ENCODE measurements around the gene SHPK. TPM values are rescaled to one million over a fixed set of nuclear protein-coding genes. Genes with fewer than 3 reads are reported as not detected.

SHPK gene
- total RNA-seq, 1 donor from 2014 or later = 22.0 TPM

DNA sequence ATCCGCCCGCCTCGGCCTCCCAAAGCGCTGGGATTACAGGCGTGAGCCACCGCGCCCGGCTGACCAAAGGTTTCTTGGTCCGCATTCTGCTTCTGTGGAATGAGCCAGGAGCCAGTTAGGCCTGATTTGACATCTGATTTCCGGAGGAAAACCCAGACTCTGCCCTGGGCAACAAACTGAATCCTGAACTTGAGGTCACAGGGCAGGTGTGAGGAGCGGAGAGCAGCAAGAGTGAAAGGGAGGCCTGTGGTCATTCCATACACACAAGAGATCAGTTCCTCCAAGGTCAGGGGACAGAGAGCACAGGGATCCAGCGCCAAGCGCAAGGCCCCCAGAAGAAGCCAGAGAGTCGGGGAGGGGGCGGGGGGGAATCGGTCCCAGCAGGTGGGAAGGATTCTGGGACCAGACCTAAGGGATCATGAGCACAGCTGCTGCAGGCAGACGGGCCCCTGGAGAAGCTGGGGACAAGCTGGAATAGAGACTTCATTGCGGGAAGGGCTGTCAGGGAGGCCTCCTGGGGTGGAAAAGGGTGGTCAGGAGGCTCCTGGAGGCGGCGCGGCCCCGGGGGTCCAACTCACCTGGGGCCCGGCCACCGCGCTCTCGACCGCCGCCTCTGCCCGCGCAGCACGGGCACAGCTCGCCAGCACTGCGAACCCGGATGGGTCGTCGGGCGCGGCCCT lies 436 bp downstream of the SHPK start:
- TF ChIP-seq CTCF (IDR thresholded peaks at IDR 0.05; ENCODE audit: unreplicated experiment) = peak; percentile 25
- Mint-ChIP-seq H3K9me3 (ENCODE audit: low read depth) (no peaks in the 10 kb centered on the region), H3K36me3 (ENCODE audit: insufficient read depth) (no peaks in the 10 kb centered on the region), H3K27me3 (no peaks in the 10 kb centered on the region), H3K27ac (peak overlapping the region; percentile 89), H3K4me3 (ENCODE audit: low read depth) (peak overlapping the region; percentile 94), H3K4me1 (ENCODE audit: low read depth) (peaks cover 22% of the 10 kb centered on the region)
- DNase-seq (ENCODE audit: low spot score, unreplicated experiment) = no peak

- peaks cover 8% of the 10 kb centered on the region for H3K36me3 Mint-ChIP-seq (ENCODE audit: insufficient read depth)
- H3K9me3 Mint-ChIP-seq (ENCODE audit: low read depth) = no peaks in the 10 kb centered on the region
- H3K27ac Mint-ChIP-seq = no peak overlapping the region
- H3K4me3 Mint-ChIP-seq (ENCODE audit: low read depth) = no peak overlapping the region
- no peak for TF ChIP-seq CTCF (IDR thresholded peaks at IDR 0.05; ENCODE audit: unreplicated experiment)
- H3K4me1 Mint-ChIP-seq (ENCODE audit: low read depth) = peaks cover 16% of the 10 kb centered on the region
- no peaks in the 10 kb centered on the region for H3K27me3 Mint-ChIP-seq
- DNase-seq (ENCODE audit: low spot score, unreplicated experiment) = no peak
These were observed 3.8 kb downstream of the SHPK start for GRCh38 chr17:3632287-3632686.

DNA sequence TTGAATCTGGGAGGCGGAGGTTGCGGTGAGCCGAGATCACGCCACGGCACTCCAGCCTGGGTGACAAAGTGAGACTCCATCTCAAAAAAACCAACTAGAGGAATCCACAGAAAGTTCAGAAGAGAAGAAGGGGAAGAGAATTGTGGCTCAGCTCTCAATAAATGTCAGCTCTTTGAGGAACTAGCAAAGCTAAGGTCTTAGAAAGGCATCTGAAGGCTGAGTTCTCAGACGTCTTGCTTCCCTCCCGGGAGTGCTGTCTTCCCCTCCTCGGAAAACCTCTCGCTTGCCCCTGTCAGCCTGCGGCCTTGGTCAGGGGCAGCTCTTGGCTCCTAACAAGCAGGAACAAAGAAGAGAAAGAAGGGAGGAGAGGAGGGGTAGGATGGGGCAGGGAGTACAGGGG lies 5.3 kb downstream of the SHPK start:
- no peak for TF ChIP-seq CTCF (IDR thresholded peaks at IDR 0.05; ENCODE audit: unreplicated experiment)
- peaks cover 17% of the 10 kb centered on the region for H3K36me3 Mint-ChIP-seq (ENCODE audit: insufficient read depth)
- H3K4me1 Mint-ChIP-seq (ENCODE audit: low read depth) = peaks cover 13% of the 10 kb centered on the region
- DNase-seq (ENCODE audit: low spot score, unreplicated experiment) = no peak
- no peak overlapping the region for H3K4me3 Mint-ChIP-seq (ENCODE audit: low read depth)
- H3K9me3 Mint-ChIP-seq (ENCODE audit: low read depth) = no peaks in the 10 kb centered on the region
- no peaks in the 10 kb centered on the region for H3K27me3 Mint-ChIP-seq
- H3K27ac Mint-ChIP-seq = no peak overlapping the region

DNA sequence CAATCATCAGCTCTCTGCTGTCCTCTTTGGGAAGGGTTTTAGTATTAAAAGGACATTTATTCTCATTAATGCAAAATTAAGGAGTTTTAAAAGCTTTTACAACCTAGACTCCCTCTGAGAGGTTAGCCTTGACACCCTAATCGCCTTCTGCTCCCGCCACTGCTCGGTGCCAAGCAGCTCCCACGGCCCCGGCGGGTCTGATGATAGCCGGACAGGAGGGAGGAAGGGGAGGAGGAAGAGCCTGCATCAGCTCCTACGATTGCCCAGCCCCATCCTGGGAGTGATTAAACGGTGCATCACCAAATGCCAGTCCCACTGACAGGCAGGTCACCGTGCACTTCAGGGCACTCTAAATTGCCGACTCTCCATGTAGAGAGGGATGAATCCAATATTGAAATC lies 8.3 kb downstream of the SHPK start:
- H3K9me3 Mint-ChIP-seq (ENCODE audit: low read depth) = no peaks in the 10 kb centered on the region
- DNase-seq (ENCODE audit: low spot score, unreplicated experiment) = no peak
- H3K4me1 Mint-ChIP-seq (ENCODE audit: low read depth) = no peaks in the 10 kb centered on the region
- peaks cover 23% of the 10 kb centered on the region for H3K36me3 Mint-ChIP-seq (ENCODE audit: insufficient read depth)
- no peak overlapping the region for H3K27ac Mint-ChIP-seq
- no peak overlapping the region for H3K4me3 Mint-ChIP-seq (ENCODE audit: low read depth)
- no peak for TF ChIP-seq CTCF (IDR thresholded peaks at IDR 0.05; ENCODE audit: unreplicated experiment)
- H3K27me3 Mint-ChIP-seq = no peaks in the 10 kb centered on the region

DNA sequence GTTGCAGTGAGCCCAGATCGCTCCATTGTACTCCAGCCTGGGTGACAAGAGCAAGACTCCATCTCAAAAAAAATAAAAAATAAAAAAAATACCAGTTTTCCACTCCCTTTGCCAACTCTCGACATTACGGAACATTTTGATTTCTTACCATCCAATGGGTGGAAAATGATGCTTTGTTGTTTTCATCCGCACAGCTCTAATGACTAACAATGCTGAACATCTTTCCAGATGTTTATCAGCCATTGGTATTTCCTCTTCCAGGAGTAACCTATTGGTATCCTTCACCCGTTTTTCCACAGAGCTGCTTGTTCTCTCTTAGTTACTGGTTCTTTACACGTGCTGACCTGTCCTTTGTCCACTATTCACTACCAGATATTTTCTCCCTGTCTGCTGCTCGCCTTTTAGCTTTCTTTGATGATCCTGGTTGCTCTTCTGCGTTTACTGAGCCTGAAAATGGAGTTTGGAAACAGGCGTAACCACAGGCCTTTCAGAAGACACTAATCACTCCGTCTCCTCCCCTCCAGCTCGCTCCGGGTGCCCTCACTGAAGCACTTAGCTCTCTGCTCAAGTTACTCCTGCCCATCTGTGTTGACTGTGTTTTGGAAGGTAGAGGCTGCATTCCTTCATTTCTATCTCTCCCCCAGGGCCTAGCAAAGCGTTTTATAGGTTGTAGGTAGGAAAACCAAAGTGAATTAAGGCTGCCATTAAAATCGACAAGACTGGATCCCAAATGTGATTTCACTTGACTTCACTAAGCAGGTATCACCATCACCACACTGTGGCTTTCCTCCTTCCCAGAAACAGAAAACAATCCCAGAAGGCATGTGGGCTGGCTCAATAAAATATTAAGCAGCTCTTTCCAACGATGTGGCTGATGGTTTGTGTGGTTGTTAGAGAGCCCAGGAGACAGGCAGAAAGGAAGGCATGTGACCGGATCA lies 8.9 kb downstream of the SHPK start:
- H3K27me3 Mint-ChIP-seq = no peaks in the 10 kb centered on the region
- H3K36me3 Mint-ChIP-seq (ENCODE audit: insufficient read depth) = peaks cover 25% of the 10 kb centered on the region
- no peak overlapping the region for H3K4me3 Mint-ChIP-seq (ENCODE audit: low read depth)
- H3K27ac Mint-ChIP-seq = peak overlapping the region; percentile 1
- no peak for TF ChIP-seq CTCF (IDR thresholded peaks at IDR 0.05; ENCODE audit: unreplicated experiment)
- DNase-seq (ENCODE audit: low spot score, unreplicated experiment) = no peak
- no peaks in the 10 kb centered on the region for H3K9me3 Mint-ChIP-seq (ENCODE audit: low read depth)
- no peaks in the 10 kb centered on the region for H3K4me1 Mint-ChIP-seq (ENCODE audit: low read depth)

Measured in progenitor cell of endocrine pancreas (in vitro differentiated cells).